GM18520 (cell line): ENCODE results near the gene CYGB.

Source experiments
- ATAC-seq: cut with Tn5 transposase; IDR thresholded peaks from one replicate; pipeline ENCODE4 v1.9.1; 2021; ENCODE audit not compliant: unreplicated experiment

The CYGB gene

DNA sequence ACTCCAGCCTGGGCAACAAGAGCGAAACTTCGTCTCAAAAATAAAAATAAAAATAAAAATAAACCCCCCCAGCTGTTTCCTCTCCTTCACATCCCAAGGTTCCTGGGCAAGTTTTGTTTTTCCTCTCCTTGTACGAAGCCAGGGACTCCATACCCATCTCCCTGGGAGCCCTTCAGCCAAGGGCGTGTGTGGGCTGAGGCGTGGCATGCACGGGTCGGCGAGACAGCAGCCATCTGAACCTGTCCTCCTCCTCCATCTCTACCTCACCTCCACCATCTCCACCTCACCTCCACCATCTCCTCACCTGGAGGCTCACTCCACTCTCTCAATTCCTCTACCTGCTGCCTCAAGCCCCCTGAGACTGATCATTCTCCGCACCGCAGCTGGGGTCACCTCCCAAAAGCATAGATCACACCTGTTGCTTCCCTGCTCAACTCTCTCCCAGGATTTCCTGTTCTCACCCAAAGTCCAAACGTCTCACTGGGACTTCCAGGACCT lies 53.2 kb downstream of the CYGB start:
- no peak for ATAC-seq

GRCh38 chr17:76481071-76481655 lies 56.3 kb downstream of the CYGB start:
- ATAC-seq = peak; percentile 33

DNA sequence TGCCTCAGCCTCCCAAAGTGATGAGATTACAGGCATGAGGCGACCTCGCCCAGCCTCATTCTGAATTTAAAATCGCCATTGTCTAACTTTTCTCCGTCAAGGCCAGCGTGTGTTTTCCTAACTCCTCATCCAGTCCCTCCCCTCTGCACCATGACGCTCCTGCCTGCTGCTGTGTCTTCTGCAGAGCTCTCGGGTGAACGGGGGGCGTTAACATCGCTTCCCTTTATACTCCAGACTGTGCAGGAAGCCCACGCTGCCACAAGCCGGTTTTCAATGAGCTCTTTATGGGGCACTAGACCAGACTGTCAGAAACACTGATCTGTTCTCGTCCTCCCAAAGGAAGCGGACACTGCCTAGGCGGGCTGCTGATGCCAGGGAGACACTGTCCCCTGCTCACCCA lies 56.9 kb downstream of the CYGB start:
- ATAC-seq = no peak

DNA sequence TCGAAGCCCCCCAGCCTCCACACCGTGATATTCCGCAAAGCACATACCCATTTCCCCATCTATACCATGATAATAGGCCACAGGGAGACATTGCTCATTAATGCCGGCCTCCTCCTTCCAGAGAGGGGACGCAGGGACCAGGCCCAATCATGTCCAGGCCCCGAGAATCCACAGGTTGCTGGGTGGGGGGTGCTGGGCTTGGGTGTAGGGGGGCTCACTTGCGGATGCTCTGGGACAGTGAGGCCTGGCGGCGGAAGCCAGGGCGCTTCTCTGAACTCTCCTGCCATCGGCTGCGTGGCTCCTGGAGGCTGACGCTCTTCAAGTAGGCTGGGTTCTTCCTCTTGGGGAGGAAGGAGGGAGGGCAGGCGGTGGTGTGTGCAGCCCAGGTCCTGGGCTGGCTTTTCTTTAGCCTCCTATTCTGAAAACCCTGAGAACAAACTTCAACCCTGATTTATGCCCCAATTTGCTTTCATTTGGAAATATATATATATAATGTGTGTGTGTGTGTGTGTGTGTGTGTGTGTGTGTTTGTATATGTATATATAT lies 57.9 kb downstream of the CYGB start:
- ATAC-seq = no peak

DNA sequence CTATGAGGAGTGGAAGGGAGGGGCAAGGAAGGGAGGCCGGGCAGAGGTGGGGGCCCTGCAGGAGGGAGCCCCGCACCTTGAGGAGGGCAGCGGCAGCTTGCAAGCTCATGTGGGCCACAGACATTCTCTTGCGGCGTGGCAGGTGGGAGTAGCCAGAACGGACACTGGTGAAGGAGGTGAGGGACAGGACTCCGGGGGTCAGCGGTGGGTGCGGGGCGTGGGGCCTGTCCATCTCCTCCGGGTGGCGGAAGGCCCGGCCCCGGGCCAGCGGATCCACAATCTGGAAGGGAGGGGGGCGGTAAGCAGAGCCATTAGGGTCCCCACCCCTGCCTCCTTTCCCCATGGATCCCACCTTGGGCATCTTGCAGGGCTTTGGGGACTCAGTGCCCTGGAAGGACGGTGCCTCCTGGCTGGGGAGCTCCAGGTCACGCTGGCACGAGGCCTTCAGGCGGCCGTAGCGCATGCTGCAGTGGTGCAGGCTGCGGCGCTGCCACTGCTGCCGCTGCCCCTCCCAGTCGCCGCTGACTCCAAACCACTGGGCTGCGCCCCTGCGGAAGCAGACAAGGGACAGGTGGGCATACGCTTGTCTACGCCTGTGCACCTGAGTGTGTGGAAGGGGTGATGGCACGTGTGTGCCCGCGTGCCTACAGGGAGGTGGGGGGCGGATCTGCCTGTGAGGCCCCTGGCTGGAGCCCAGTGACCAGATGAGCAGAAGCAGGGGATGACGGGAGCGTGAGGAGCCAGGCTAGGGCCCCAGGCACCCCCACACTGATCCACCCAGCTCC lies 58.6 kb downstream of the CYGB start:
- no peak for ATAC-seq

GRCh38 chr17:76478097-76478496 lies 59.4 kb downstream of the CYGB start:
- ATAC-seq = no peak

- ATAC-seq = no peak
Observed at GRCh38 chr17:76477576-76477975, 59.9 kb downstream of the CYGB start.
